ENCODE data around the gene MAMDC4. TPM values are rescaled to one million over a fixed set of nuclear protein-coding genes. Genes with fewer than 3 reads are reported as not detected.
A peak's percentile ranks its signal among the peaks of the same experiment; 100 is the strongest.
"Not testable (repeated sequence)": the region's sequence is repeated elsewhere in the genome, so short reads cannot be mapped to it uniquely, and the experiment has no call there.

The MAMDC4 gene
- total and polyA plus RNA-seq, 3 donors from 2014 or later: 8.1 to 21.9 (median 18.3) TPM

- H3K9me3 ChIP-seq; H3K27me3 ChIP-seq; H3K36me3 ChIP-seq (ENCODE audit: low read depth, missing control alignments); intact Hi-C loops (cut with DNase I; ENCODE audit: low total_unique reads); H3K27ac ChIP-seq: not testable (repeated sequence)
- DNase-seq: peak; percentile 68
- 24% methylated on average over 72 of the region's 99 CpGs; no CpG with 5 or more reads in 1 of the 2 donors for WGBS, 2 donors
- peak; percentile 68 to 76 (median 69) for TF ChIP-seq CTCF (IDR thresholded peaks at IDR 0.05)
- peak overlapping the region; percentile 0 to 4 for H3K4me3 ChIP-seq
- H3K4me1 ChIP-seq: peaks cover 36% of the 10 kb centered on the region
These were observed 8.1 kb upstream of the MAMDC4 start for GRCh38 chr9:136843801-136844740.

- H3K4me3 ChIP-seq: peak overlapping the region in 1 of 2 donors; percentile 20
- no peaks in the 10 kb centered on the region for H3K9me3 ChIP-seq
- 34 to 51% methylated on average over 12 to 56 of the region's 88 CpGs for WGBS, 2 donors
- intact Hi-C loops (cut with DNase I; ENCODE audit: low total_unique reads): no loop called here
- H3K27me3 ChIP-seq: no peaks in the 10 kb centered on the region
- no peak overlapping the region for H3K27ac ChIP-seq
- DNase-seq: no peak
- H3K4me1 ChIP-seq: peaks cover 36% of the 10 kb centered on the region
- TF ChIP-seq CTCF (IDR thresholded peaks at IDR 0.05): no peak
- TF ChIP-seq POLR2A (IDR thresholded peaks at IDR 0.05): no peak
- H3K36me3 ChIP-seq (ENCODE audit: low read depth, missing control alignments): no peaks in the 10 kb centered on the region
These were observed 7.2 kb upstream of the MAMDC4 start for GRCh38 chr9:136844761-136845464.

- 32 to 53% methylated on average over 20 to 82 of the region's 102 CpGs for WGBS, 2 donors
- H3K36me3 ChIP-seq (ENCODE audit: low read depth, missing control alignments): no peaks in the 10 kb centered on the region
- intact Hi-C loops (cut with DNase I; ENCODE audit: low total_unique reads): no loop called here
- no peaks in the 10 kb centered on the region for H3K27me3 ChIP-seq
- no peak for DNase-seq
- H3K9me3 ChIP-seq: no peaks in the 10 kb centered on the region
- peak overlapping the region in 1 of 2 donors; percentile 20 for H3K4me3 ChIP-seq
- TF ChIP-seq CTCF (IDR thresholded peaks at IDR 0.05): no peak
- no peak for TF ChIP-seq POLR2A (IDR thresholded peaks at IDR 0.05)
- H3K4me1 ChIP-seq: peaks cover 40% of the 10 kb centered on the region
- H3K27ac ChIP-seq: no peak overlapping the region
These were observed 6.5 kb upstream of the MAMDC4 start for GRCh38 chr9:136845465-136846260.

- Histone ChIP-seq H3K36me3 (ENCODE audit: low read depth, missing control alignments) (no peaks in the 10 kb centered on the region), H3K9me3 (no peaks in the 10 kb centered on the region), H3K4me3 (peak overlapping the region in 1 of 2 donors; percentile 65), H3K27me3 (no peaks in the 10 kb centered on the region), H3K4me1 (peaks cover 39% of the 10 kb centered on the region), H3K27ac (no peak overlapping the region)
- intact Hi-C loops (cut with DNase I; ENCODE audit: low total_unique reads): no loop called here
- 17 to 50% methylated on average over 7 to 82 of the region's 98 CpGs for WGBS, 2 donors
- no peak for TF ChIP-seq CTCF (IDR thresholded peaks at IDR 0.05)
- TF ChIP-seq POLR2A (IDR thresholded peaks at IDR 0.05): no peak
- no peak for DNase-seq
These were observed 5.6 kb upstream of the MAMDC4 start for GRCh38 chr9:136846376-136847087.
